Amygdala (tissue), 56 donors: ENCODE measurements around the gene STXBP3.

Experiments
- DNase-seq, 56 donors: peaks; one replicate each; lab custom pipeline; 2025; lab: John Stamatoyannopoulos, UW

Gene STXBP3

DNA sequence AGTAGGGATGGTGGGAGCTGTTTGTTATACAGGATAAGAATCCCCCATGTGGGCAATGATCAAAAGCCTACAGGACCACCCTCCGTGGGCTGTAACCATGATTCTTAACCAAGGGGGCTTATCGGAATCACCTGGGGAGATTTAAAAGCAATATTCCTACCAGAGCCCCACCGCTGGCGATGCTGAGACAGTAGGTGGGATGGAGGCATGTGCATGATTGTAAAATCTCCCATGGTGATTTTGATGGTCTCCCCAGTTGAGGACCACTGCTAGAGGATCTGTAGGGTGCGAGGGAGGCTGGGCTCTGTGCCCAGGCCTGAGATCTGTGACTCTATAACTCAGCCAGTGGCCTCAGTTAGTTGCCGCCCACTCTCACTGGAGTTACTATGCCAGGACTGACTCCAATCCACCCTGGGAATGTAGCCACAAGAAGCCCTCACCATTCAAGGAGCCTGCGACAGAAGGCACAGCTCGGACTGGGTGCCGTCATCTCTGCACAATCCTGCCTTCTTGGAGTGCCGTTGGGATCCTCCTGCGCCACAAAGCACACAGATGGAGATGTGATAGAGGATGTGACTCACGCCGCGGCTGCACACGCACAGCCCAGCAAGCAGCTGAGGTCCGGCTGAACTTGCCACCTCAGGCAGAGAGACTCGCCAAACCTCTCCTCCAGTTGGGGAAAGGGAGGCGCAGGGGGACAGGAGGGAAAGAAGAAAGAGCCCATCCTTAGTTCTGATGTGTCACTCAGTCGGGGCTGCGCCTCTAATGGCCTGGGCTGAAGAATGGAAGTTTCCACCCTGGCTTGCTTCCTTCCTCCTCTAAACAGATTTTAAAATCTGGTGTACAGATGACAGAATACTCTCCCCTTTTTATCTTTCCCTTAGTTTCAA is 83.9 kb downstream of the STXBP3 start:
- peak in 43 of 56 donors; percentile 6 to 77 (median 43) for DNase-seq

DNA sequence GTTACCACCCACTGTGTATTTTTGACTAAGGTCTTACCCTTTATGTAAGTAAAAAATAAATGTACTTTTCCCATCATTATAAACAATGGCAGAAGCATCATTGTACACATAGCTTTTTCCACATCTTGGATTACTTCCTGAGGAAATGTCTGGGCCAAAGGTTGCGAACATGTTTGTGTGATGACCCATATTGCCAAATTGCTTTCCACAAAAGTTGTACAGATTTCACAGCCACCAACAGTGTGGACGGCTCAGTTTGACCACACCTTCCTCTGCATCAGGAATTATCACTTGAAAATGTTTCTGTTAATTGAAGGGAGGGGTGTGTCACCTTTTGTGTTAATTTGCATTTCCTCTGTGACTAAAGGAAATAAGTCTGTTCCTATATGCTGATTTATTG is 84.8 kb downstream of the STXBP3 start:
- no peak for DNase-seq

DNA sequence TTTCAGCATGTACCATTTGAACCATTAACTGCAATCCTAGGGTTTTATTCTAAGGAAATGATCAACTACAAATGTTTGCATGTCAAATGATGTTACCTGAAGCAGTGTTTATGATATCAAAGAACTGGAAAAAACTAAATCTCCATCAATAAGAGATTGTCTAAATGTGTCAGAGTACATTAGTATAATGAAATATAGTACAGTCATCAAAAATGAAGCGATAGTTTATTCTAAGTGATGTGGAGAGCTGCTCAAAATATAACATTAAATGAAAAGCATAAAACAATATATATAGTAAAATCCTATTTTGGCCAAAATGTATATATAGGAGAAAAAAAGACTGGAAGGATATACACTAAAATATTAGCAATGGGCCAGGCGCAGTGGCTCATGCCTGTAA is 86.5 kb downstream of the STXBP3 start:
- DNase-seq = no peak

DNA sequence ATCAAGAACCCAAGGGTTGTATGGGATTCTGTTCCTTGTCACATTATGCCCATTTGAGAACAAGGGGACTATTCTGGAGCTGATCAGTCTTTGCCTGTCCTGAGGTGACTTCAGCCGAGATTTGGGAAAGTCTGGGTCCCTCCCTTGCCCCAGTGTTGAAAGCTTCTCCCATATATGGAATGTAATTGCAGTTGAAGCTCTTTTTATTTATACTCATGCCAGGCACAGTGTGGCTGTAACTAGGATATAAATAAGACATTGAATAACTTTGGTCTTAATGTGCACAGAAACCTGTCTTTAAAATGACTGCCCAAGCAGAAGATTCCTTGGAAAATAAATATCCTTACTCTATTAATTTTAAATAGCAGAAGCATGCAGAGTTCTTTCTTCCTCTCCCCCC is 95.2 kb downstream of the STXBP3 start:
- no peak for DNase-seq

DNA sequence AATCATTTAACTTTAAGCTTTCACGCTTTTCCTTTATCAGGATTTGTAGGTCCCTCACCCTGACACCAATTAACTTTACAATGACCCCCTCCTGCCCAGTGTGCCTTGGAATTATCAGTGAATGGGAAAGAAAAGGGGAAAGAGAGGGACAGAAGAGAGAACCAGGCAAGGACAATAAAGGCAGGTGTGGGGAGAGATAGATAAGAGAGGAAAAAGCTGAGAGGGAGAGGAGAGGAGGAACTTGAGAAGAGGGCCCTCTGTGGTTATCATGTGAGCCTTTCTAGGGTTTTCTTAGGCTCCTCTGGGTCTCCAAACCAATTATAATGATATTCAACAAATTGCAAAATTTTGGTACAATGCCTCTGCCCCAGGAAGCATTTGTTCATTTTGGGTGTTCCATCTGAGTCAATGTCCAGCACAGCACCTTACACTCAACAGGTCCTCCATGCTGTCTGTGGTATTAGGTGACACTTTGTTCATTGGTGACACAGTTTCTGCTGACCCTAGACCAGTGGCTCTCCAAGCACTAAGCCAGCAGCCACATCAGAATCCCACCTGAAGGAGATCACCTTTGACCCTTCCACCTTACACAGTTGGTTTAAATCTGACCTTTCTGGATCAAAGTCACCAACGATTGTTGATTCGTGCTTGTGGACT is 96.2 kb downstream of the STXBP3 start:
- no peak for DNase-seq

DNA sequence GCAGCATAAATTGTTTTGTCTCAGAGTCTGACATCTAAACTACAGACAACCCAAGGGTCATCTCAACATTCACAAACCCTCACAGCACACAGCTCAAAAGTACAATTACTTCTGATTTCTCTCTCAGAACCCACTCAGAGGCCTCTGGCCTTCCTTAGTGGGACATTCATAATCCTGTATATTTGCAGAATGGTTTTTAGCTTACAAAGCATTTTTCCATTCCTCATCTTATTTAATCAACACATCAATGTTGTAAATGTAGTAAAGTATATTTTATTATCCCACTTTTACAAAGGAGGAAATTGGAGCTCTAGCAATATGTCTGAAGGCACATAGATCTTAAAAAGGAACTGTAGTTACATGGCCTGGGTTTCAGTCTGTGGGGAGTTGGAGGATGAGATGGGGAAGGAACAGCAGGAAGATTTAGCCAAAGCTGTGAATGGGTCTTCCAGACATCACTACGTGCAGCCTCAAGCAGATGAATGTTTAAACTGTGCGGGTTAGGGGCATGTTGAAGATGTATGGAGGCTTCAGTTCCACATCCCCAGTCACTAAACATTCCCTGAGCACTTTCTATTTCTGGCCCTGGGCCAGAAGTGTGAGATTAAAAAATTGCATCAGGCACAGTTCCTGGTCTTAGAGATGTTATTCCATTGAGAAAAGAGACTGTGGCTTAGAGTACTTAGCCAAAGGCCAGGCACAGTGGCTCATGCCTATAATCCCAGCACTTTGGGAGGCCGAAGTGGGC is 97.1 kb downstream of the STXBP3 start:
- no peak for DNase-seq

DNA sequence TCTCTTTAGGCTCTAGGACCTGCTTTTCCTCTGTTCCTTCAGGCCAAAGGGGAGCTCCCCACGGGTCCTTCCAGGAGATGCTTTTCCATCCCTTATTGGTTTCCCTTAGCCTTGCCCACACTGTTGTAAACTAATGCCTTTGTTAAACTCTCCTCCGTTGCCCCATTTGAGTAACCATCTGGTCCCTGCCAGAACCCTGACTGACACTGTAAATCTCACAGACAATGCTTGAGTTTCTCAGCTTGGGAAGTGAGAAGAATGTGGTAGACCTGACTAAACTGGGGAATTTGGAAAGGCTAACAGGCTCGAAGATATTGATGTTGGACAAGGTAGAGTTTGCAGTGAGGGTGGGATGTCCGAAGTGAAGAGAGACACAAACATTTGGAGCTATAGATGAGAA is 99.0 kb downstream of the STXBP3 start:
- DNase-seq = no peak

DNA sequence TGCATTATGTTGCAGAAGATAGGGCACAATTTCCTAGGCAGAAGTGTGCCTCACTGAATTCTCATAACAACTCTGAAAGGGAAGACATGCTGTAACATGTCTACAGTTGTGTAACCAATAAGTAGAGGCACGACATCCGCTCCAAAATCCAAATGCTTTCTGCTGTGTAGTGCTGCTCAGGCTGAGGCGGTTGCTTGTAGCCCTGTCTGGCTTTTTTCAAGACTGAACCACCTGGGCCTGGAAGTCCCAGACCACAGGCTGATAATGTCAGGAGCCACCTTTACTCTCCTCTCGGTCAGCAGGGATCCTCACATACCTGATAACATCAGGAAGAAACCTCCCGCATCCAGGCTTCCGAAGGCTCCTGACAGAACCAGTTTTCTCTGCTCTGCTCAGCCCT is 99.5 kb downstream of the STXBP3 start:
- no peak for DNase-seq

DNA sequence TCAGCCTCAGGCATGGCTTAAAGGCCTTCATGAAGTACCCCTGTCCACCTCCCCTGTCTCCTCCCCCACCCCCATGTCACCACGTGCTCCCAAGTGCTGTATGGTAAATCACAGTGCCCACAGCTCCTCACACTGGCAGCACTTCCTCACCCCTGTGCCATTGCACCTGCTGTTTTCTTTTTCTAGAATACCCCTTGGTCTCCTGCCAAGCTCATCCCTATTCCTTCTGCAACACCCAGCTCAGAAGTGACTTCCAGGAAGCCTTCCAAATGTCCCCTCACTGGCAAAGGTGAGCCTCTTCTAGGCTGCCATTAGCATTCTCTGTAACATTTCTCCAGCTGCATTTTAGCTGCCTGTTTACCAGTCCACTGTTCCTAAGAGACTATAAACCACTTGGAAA is 101.0 kb downstream of the STXBP3 start:
- DNase-seq = peak in 1 of 56 donors; percentile 31

DNA sequence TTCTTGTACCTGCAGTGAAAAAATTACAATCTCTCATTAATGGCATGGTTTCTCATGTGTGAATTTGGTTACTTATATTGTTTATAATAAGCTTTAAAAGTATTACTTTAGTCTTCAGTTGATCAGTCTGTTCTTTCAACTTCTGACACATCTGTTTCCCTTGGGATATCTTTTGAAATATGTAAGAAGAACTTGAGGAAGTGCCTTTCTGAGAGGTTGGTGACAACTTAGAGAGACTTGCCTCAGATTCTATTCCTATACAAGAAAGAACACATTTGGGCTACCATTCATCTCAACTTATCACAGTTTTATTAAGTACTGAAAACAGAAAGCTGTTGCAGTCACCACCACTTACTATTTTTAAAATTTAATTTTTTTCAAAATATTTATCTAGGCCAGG is 102.3 kb downstream of the STXBP3 start:
- DNase-seq = no peak

DNA sequence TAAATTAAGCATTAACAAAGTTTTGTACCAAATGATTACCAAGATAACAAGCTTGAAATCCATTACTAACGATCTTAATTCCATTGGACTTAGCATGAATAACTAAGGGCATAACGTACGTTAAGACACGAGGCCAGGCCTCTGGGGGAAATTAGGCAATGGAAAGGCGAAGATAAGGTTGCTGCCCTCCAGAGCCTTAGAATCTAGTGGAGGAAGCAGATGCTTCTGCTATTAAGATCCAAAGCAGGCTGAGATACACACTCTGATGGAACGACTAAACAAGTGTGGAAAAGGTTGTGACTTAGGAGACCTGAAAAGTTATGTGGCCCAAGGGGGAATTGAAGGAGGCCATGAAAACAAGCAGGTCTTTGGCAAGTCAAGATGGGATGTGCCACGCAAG is 104.5 kb downstream of the STXBP3 start:
- no peak for DNase-seq

DNA sequence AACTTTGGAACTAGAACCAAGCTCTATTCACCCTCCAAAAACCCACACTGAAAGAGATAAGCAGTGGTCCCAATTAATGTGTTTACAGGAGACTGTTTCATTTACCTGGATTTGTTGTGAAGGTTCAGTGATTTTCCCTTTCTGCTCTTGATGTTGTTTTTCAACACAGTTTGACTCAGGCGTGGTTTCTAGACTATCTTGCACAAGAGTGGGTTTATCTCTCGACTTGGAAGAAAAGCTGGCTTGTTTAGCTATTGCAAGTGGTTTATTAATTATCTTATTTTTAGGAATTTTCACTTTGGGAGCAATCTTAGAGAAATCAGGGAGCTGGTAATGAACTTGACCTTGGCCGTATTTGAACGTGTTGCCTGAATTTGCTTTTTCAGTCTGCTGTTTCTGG is 105.1 kb downstream of the STXBP3 start:
- DNase-seq = no peak

DNA sequence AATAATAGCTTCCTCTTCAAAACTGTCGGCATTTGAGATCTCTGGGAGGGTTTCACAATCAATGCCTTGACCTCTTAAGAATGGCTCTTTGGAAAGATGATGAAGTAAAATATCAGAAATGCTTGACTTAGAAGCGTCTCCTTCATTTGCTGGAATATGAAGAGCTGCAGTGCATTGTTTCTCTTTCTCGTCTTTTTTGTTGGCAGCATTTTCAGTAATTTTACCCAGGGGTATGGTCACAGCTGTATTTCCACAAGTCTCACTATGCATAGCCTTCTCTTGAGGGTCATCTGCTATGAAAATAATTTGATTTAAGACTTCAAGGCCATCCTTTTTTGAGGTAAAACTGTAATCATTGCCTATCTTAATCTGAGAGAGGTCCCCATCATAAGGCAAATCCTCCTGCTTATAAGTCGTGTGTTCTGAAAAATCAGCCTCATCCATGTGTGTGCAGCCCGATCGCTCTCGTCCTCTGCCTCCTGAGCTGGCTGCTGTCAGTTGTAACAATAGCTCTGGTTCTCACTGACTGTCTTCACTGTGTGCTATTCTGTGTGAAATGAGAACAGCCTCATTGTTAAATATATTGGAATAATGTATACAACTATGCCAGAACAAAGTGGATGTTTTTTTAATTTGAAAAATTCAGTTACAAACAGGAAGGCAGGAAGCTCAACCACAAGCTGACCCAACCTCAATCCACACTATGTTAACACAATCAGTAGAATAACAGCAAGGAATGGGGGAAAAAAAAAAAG is 105.9 kb downstream of the STXBP3 start:
- peak in 15 of 56 donors; percentile 2 to 45 (median 22) for DNase-seq

DNA sequence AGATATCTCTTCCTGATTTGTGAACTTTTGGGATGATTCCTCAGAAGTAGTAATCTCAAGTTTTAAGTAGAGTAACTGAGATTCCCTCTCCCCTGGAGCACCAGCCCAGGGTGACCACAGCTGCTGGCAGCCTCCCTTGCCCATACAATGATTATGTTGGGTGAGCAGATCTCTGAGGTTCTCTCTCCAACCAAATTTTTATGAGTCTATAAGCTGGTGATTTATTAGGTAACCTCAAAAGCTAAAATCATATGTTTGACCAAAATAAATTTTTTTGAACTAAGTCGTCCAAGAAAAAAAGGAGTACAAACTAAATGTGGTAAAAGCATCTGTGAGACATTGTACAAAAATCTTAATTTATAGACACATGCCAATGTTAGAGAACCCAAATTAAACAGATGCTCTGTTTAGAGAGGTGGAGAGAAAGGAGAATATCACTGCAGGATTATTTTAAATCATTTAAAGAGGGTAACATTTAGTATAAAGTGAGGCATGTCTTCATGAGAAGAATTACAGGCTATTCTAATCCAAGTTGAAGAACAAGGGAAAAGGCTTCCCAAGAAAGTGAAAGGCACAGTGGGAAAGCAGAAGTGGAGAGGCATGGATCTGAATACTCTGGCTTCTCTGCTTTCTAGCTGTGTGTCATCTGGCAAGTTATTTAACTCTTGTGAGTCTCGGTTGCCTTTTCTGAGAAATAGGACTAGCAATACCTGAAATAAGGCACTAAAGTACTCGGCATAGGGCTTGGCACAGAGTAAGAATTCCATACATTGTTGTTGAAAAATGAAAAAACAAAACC is 107.9 kb downstream of the STXBP3 start:
- DNase-seq = no peak

DNA sequence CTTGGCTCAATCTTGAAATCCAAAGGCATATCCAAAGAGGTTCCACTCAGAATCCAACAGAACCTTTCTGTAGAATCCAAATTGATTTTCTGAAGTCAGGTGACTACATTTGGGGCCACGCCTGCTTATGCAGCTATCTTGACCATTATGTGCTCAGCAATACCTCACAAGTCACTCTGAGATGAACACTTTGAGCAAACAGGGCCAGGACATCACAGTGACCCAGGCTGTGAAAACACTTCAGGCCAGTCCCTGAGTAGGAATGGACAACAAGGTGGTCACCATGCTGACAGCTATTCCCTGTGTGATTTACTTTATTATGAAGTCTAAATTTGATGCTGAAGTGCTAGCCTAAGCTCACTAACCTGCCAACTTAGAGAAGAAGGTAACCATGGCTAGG is 110.5 kb downstream of the STXBP3 start, which contains the start of gene AKNAD1:
Gene AKNAD1 (minus strand): TSS at position 101 of the 400 bp plus-strand sequence. CDS start 4,430 bp downstream, outside the sequence.
- no peak for DNase-seq

DNA sequence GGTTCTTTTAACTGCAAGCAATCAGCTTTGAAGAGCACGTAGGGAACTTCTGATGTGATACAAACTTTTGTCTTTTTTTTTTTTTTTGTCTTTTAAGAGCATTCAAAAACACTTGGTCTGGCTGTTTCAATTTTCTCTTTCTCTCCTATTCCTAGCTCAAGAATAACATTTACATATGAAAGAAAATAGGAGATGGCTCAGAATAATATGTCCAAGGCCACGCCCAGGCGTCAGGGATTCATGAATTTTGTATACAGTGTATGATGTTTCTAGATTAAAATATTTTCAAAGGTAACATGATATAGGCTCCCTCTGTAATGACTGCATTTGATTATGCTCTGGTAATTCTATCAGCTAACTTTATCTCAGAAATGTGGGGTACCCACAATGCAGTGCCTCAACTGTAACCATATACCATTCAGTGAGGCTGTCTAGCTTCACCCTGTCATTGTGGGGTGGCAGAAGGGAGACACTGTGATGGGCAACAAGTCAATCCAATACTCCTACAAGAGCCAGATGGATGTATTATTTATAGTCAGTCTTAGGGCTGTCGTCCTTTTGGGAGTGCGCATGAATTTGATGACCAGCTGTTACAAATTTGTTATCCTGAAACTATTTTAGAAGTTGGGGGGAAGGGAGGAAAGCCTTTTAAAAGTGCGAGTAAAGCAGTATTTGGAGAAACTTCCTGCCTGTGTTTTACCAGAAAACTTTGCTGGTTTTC is 111.9 kb downstream of the STXBP3 start:
- DNase-seq = no peak
